Placental epithelial cell (primary cell): ENCODE data around the gene LAMB2. TPM values are rescaled to one million over a fixed set of nuclear protein-coding genes. Genes with fewer than 3 reads are reported as not detected.

Experiments used
- small RNA-seq: library from RNA; depleted of rRNA; stranded (forward); fragments of <200 nt; gene quantifications from one replicate; pipeline ENCODE3, GENCODE V24; 2012
- total RNA-seq: library from RNA; depleted of rRNA; stranded (reverse); fragments of >200 nt; gene quantifications from 2 replicates; pipeline ENCODE4 v1.2.3, GENCODE V29; 2012

Gene LAMB2
- total RNA-seq: 184 and 515 TPM in 2 replicates

DNA sequence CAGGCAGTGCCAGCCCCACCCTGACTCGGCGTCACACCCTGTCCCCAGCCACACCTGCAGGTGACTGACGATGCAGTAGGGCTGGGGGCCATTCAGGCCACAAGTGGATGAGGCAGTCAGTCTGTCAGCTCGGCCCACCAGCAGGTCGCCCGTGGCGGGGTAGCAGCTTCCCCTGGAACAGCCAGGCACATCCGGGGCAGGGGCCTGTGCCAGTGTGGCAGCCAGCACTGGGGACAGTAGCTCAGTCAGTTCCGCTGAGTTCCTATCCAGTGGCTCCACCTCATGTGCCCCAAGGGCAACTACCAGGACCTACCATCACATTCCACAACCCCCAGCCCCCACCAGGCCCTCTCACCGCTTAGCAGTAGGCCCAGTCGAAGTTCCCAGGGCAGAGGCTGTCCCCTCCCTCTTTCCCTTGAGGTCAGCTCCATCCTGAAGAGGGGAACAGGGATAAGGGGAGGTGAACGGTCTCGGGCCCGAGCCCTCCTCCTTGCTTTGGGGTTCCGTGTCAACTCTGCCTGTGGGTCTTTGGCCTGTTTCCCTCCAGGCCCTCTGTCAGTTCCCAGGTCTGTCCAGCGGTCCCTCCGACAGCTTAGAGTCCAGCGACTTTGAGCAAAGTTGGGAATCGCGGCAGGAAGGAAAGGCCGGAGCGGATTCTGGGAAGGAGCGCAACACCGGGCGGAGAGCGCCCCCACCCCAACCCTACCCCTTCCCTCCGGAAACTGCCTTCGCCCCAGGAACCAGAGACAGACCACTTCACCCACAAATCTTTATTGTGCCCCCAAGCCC, at the start of gene LAMB2:
Gene LAMB2, minus strand, starts transcription at position 614 of the 789 bp plus-strand sequence. Its CDS starts 183 bp downstream, at position 431.

DNA sequence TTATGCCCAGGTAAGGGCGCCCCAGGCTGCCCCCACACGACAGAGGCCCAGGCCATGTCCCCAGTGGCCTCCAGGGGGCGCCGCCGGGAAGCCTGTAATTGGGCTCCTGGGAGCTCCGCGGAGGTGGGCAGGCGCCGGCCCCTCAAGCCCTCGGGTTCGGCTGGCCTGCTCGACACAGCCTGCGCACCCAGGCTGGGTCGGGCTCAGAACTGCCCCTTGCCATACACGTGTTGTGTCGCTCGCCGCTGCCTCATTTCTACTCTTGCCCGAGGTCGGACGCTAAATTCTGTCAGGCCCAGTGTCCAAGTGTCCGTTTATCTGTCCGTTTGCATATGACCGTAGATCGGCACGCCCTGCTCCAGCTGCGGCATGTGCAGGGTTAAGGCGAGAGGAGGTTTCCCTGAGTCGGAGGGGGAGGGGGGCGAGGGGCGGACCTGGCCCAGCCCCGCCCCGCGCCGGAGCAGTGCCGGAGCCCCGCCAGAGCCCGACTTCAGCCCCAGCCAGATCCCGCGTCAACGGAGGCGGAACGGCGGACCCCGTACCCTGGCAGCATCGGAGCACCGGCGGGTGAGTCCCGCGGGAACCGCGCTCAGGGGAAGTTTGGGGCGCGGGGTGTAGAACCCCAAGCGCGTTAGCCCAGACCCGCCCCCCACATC, 38.4 kb upstream of the LAMB2 start, which contains the start of gene KLHDC8B:
Gene KLHDC8B, plus strand, starts transcription at position 480 of the 656 bp plus-strand sequence. CDS start 1,172 bp downstream, outside the sequence.

DNA sequence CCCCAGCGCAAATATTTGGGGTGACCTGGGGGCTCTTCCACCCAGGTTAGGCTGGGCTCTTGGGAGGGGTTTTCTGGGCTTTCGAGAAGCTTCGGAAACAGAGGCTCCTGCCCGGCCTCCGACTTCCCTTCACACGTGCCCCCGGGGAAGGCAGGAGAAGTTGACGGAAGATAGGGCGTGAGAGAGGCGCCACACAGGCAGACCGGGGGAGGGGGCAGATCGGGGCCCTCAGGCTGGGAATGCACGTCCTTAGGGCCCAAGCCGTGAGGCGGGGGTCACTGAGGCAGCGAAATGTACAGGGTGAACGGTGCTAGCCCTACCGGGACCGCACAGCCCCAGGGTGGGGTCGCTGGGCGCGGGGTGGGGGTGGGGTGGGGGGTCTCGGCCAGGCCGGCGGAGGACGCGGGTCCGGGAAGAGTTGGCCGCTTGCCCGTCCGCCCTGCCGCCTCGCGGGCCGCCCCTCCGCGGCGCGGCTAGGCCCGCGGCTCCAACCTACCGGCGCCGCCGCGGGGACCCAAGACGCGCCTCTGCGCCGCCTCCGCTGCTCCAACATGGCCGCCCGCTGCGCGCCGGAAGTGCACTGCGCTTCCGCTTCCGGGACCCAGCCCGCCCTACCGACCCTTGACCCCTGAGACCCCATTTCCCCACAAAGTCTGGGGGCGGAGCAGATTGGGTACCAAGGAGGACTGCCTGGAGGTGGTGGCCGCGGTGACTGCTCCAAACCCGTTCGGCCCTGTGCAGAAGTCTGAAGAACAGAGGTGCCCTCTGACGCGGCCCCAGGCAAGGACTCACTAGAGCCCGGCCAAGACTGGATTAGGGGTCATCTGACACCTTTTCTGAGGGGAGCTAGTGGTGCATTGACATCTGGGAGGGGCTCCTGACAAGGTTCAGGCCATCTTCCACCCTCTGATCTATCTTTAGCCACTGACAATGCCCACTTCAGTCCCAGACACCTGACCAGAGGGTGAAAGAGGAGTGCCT, 33.2 kb upstream of the LAMB2 start, which contains the start of gene CCDC71:
Gene CCDC71, minus strand, starts transcription at position 561 of the 981 bp plus-strand sequence. CDS start 2,123 bp downstream, outside the sequence.

DNA sequence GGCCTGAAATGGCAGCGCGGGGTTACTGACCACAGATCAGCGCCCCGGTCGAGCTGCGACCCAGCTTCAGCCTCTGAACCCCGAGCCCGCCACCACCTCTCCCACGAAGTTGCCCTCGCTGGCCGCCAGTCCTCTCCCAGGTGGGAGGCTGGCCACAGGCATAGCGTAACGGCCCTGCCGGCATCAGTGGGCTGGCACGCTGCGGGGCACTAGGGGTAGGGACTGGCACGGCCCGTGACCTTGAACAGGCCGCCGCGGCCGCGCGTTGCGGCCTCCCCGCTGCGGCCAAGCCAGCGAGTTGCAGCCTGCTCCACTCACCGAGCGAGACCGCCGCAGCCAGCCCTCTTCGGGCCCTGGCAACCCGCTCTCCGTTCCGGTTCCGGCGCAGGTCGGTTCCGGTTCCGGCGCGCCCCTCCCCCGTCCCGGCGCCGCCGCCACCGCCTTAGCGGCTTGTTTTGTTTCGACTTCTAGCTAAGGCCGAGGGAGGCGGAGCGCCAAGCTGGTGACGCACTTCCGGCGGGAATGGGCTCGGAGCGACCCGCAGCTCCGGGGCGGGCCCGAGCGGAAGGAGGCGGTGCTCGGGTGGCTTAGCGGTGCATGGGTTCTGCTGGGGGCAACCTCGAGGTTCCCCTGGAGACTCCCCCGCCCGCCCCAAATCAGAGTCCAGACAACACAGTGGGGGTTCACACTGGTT, 12.3 kb downstream of the LAMB2 start, which contains the start of gene USP19:
Gene USP19, minus strand, starts transcription at position 386 of the 694 bp plus-strand sequence. CDS start 1,678 bp downstream, outside the sequence.

DNA sequence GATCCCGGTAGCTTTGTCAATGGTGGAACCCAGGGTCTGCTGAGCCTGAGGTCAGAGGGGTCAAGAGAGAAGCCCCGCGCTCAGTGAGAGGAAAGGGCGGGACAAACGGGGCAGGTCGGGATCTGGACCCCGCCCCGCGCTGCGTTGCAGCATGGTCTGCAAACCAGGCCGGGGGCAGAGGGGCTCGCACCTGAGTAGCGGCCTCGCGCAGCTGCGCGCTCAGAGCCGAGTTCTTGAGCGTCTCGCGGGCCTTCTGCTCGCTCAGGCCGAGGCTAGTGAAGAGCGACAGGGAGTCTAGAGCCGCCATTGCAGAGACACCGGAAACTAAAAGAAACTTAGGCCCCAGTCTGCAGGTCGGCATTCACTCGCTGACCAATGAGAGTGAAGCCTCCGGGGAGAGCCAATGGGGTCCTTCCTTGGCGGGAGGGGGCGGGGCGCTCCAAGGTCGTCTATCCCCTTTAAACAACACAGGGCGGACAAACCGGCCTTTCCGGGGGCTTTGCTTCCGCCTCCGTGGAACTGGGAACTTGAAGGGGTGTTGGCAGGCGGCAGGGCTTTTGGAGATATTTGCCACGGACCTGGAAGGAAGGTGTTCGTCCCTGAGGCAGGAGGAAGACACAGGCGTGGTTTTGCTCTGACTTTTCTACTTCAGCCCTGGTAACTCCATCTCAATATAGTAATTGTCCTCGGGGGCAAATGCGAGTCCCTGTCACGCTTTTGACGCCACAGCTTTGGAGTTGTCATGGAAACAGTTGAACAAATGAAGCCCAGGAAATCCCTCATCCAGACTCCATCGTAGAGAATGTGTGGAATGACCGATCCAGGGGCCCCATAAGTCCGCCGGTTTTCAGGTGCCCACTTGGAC, 28.2 kb downstream of the LAMB2 start, which contains the start of gene QARS1:
Gene QARS1, minus strand, starts transcription at position 331 of the 865 bp plus-strand sequence. Its CDS starts 24 bp downstream, at position 307.

DNA sequence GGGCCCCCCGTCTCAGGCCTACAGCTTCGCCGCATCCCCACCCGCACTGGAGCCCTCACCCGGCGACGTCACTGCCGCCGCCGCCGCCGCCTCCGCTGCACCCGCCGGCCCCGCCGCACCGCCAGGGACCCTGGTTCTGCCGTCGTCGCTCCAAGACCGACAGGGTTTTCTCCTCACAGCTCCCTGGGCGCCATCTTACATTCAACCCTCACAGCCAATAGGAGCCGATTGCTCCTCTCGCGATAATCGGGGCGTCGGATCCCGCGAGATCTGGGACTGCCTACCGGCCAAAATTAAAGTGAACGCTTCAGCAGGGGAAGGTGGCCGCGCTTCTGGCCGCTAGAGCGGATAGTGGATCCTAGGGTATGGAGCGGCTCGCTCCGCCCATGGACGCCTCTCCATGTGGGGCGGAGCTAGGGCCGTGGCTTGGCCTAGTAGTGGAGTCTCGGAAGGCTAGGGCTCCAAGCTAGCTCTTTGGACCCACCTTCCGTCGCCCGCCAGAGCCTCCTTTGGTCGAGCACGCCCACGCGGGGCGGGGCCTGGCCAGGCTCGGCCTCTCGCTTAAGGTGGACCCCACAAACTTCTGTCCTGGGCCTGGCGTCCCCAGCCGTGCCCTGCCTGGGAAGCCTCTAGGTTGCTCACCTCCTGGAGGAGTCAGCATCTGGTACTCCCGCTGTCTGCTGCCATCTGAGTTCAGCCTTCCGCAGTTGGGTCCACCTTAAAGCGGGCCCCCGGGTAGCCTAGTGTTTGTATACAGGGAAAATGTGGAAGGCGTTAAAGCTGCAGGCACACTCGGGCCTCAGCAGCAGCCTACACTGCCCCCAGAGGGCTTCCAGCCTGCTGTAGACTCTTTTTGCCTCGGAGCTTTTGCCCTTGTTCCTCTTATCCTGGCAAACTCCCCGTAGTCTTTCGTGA, 38.7 kb downstream of the LAMB2 start, which contains the start of gene QRICH1:
Gene QRICH1, minus strand, starts transcription at position 219 of the 915 bp plus-strand sequence. CDS start 17,054 bp downstream, outside the sequence.

Small RNA genes lying within 50 kb of the gene (small RNA-seq; reads per million reads assigned to genes)
- gene RN7SL182P: not detected

Other genes with a start within 250 kb of the LAMB2 start
- 9.4 and 16.1 TPM in 2 replicates for gene SLC25A20, start 234.2 kb downstream of the LAMB2 start, total RNA-seq
- gene ARIH2, start 214.2 kb downstream of the LAMB2 start, total RNA-seq: 54.8 and 55.4 TPM in 2 replicates
- gene P4HTM, start 142.8 kb downstream of the LAMB2 start, total RNA-seq: 14.3 and 16.9 TPM in 2 replicates
- gene WDR6, start 125.7 kb downstream of the LAMB2 start, total RNA-seq: 118 and 160 TPM in 2 replicates
- gene DALRD3, start 114.5 kb downstream of the LAMB2 start, total RNA-seq: 40.8 and 63.5 TPM in 2 replicates
- gene NDUFAF3, start 110.9 kb downstream of the LAMB2 start, total RNA-seq: 40.8 and 43.8 TPM in 2 replicates
- 357 and 479 TPM in 2 replicates for gene IMPDH2, start 103.7 kb downstream of the LAMB2 start, total RNA-seq
- 135 and 173 TPM in 2 replicates for gene QRICH1, start 39.0 kb downstream of the LAMB2 start, total RNA-seq
- gene QARS1, start 28.3 kb downstream of the LAMB2 start, total RNA-seq: 587 and 637 TPM in 2 replicates
- gene USP19, start 12.2 kb downstream of the LAMB2 start, total RNA-seq: 42.0 and 42.8 TPM in 2 replicates
- 30.0 and 33.8 TPM in 2 replicates for gene CCDC71, start 33.3 kb upstream of the LAMB2 start, total RNA-seq
- 26.2 and 93.8 TPM in 2 replicates for gene KLHDC8B, start 38.5 kb upstream of the LAMB2 start, total RNA-seq
- 1.3 and 4.7 TPM in 2 replicates for gene C3orf62, start 144.2 kb upstream of the LAMB2 start, total RNA-seq
- gene USP4, start 207.0 kb upstream of the LAMB2 start, total RNA-seq: 16.1 and 22.0 TPM in 2 replicates
- 85.2 and 99.2 TPM in 2 replicates for gene GPX1, start 225.3 kb upstream of the LAMB2 start, total RNA-seq